GM12878 (cell line): Measurements from ENCODE around the gene UPK1B. TPM values are rescaled to one million over a fixed set of nuclear protein-coding genes. Genes with fewer than 3 reads are reported as not detected.

Experiments
- ATAC-seq: fragments of 200-7000 bp; cut with Tn5 transposase; 3 replicates; pipeline ENCODE4 v1.9.1; 2020; ENCODE audit warnings: mild to moderate bottlenecking, moderate library complexity
- BruUV-seq: library from RNA; stranded (reverse); fragments of 400-500 nt; replicated peaks from 2 replicates; lab custom pipeline; 2021; lab: Mats Ljungman, UMichigan
- CTCF ChIA-PET: fragments of 300-600 bp; sonication (Branson Sonifier 250); formaldehyde crosslinking; extraction: SDS; loops from one replicate; lab custom pipeline; 2021; ENCODE audit warnings: inconsistent platforms; lab: Yijun Ruan, JAX
- POLR2A ChIA-PET: fragments of 350-600 bp; formaldehyde crosslinking; extraction: SDS; loops from one replicate; lab custom pipeline; 2021; ENCODE audit warnings: inconsistent platforms; lab: Charles Lee
- RAD21 ChIA-PET: fragments of 300-600 bp; sonication (Branson Sonifier 250); formaldehyde crosslinking; loops from one replicate; lab custom pipeline; 2023; ENCODE audit warnings: antibody characterized with exemption; ENCODE audit not compliant: unreplicated experiment; lab: Charles Lee
- SMC1A ChIA-PET: fragments of 300-600 bp; sonication (Branson Sonifier 250); formaldehyde crosslinking; loops from one replicate; lab custom pipeline; 2023; ENCODE audit not compliant: unreplicated experiment, uncharacterized antibody; lab: Charles Lee
- DNase-seq: peaks from one replicate; pipeline ENCODE4 v3.0.0-alpha.2; 2011; ENCODE audit warnings: low read depth, low spot score
- FAIRE-seq: peaks from 3 replicates; lab custom pipeline; 2011; peaks lifted over from hg19 to GRCh38; lab: Jason Lieb, UNC
- H2AFZ ChIP-seq: 2 replicates; pipeline ENCODE4 v1.6.0; 2011; ENCODE audit warnings: low read depth, low read length, control low read depth; ENCODE audit not compliant: control insufficient read depth
- H3K27ac ChIP-seq: 2 replicates; pipeline ENCODE4 v1.5.1; 2011; ENCODE audit warnings: control low read depth; ENCODE audit not compliant: control insufficient read depth, insufficient read depth
- H3K27me3 ChIP-seq, 2 experiments: replicated peaks in 1 of 2; 2 replicates each; pipeline versions ENCODE4 v1.6.0 to v1.6.1; 2011; ENCODE audit warnings: low read length in 1 of 2; ENCODE audit not compliant: control insufficient read depth in 2 of 2, insufficient read depth in 2 of 2
- H3K36me3 ChIP-seq, 2 experiments: 2 replicates each; pipeline ENCODE4 v1.5.1; 2011; ENCODE audit warnings: low read length in 1 of 2; ENCODE audit not compliant: control insufficient read depth in 2 of 2, insufficient read depth in 2 of 2
- H3K4me1 ChIP-seq: 2 replicates; pipeline ENCODE4 v1.6.1; 2011; ENCODE audit warnings: mild to moderate bottlenecking, low read length, moderate library complexity, mixed read lengths; ENCODE audit not compliant: control insufficient read depth, insufficient read depth
- H3K4me2 ChIP-seq: 2 replicates; pipeline ENCODE4 v1.6.0; 2011; ENCODE audit warnings: control low read depth; ENCODE audit not compliant: control insufficient read depth, insufficient read depth
- H3K4me3 ChIP-seq: fragments of 200-600 bp; sonication (generic); 2 replicates; pipeline ENCODE4 v1.5.1; 2016
- H3K79me2 ChIP-seq: 2 replicates; pipeline ENCODE4 v1.6.0; 2011; ENCODE audit warnings: low read length; ENCODE audit not compliant: control insufficient read depth, insufficient read depth
- H3K9ac ChIP-seq: 2 replicates; pipeline ENCODE4 v1.8.0; 2011; ENCODE audit warnings: low read length, control low read depth, mixed read lengths; ENCODE audit not compliant: control insufficient read depth, insufficient read depth
- H3K9me3 ChIP-seq: replicated peaks from 3 replicates; pipeline ENCODE4 v1.5.1; 2011; ENCODE audit warnings: mild to moderate bottlenecking, low read length; ENCODE audit not compliant: control insufficient read depth, insufficient read depth
- H4K20me1 ChIP-seq: 2 replicates; pipeline ENCODE4 v1.6.0; 2011; ENCODE audit not compliant: control insufficient read depth, insufficient read depth
- ATF7 ChIP-seq: fragments of 450-650 bp; IDR thresholded peaks from 2 replicates; pipeline ENCODE4 v1.6.1; 2016; ENCODE audit warnings: low read depth, mild to moderate bottlenecking
- DPF2 ChIP-seq: fragments of 450-650 bp; IDR thresholded peaks from 2 replicates; pipeline ENCODE4 v1.6.1; 2017; ENCODE audit warnings: mild to moderate bottlenecking
- HCFC1 ChIP-seq: fragments of 150-350 bp; IDR thresholded peaks from 2 replicates; pipeline ENCODE4 v1.6.1; 2014; ENCODE audit warnings: low read length
- KLF5 ChIP-seq: fragments of 450-650 bp; IDR thresholded peaks from 2 replicates; pipeline ENCODE4 v1.6.1; 2014; ENCODE audit warnings: mild to moderate bottlenecking; ENCODE audit not compliant: partially characterized antibody
- MTA3 ChIP-seq: IDR thresholded peaks from 2 replicates; pipeline ENCODE4 v1.6.1; 2012; ENCODE audit warnings: low read length, inconsistent platforms, borderline replicate concordance
- NRF1 ChIP-seq: conservative IDR thresholded peaks from 2 replicates; pipeline ENCODE4 v1.6.1; 2011; ENCODE audit warnings: mild to moderate bottlenecking, low read depth, low read length, improper control_type of control experiment
- POU2F2 ChIP-seq: IDR thresholded peaks from 3 replicates; pipeline ENCODE4 v1.6.1; 2011; ENCODE audit warnings: low read depth, mild to moderate bottlenecking, low read length, borderline replicate concordance
- YY1 ChIP-seq: IDR thresholded peaks from 2 replicates; pipeline ENCODE4 v1.6.1; 2011; ENCODE audit warnings: low read depth, mild to moderate bottlenecking, low read length
- ZBED1 ChIP-seq: IDR thresholded peaks from 2 replicates; pipeline ENCODE4 v1.6.1; 2016; ENCODE audit warnings: borderline replicate concordance
- WGBS: methylation state at CpG from one replicate; pipeline ENCODE4 v1.1.6; 2016; ENCODE audit warnings: low lambda C conversion rate; ENCODE audit not compliant: insufficient replicate concordance, insufficient coverage; ENCODE audit errors: missing lambda C conversion rate; 5-methylcytosine and 5-hydroxymethylcytosine counted together
- in situ Hi-C: fragments of 300-500 bp; cut with MboI; formaldehyde crosslinking; loops from 9 replicates; pipeline ENCODE4 v1.14.3; 2018; ENCODE audit warnings: mixed read lengths
- intact Hi-C: fragments of 100-400 bp; cut with micrococcal nuclease; formaldehyde crosslinking; loops from one replicate; pipeline ENCODE4 v1.14.2; 2022; ENCODE audit not compliant: unreplicated experiment
- polyA plus RNA-seq, 11 experiments: library from polyadenylated mRNA; depleted of rRNA in 4 of 11; unstranded in 6 of 11; stranded (reverse) in 5 of 11; fragments of >200 nt; fragmentation: Nextera tagmentation in 4 of 11; fragmentation: Illumina TruSeq in 1 of 11; extraction: Ambion mirVana in 4 of 11; extraction: Trizol in 1 of 11; gene quantifications; 1 replicate in 1 of 11; 2 replicates in 10 of 11; pipeline versions ENCODE4 v1.2.1 to v1.2.3, GENCODE V29; 2011 to 2016; ENCODE audit warnings: inconsistent platforms in 2 of 11, missing spikeins in 2 of 11, low read depth in 1 of 11
- total RNA-seq, 4 experiments: library from RNA; depleted of rRNA in 3 of 4; stranded (reverse); fragments of >200 nt in 3 of 4; fragmentation: Illumina TruSeq in 1 of 4; extraction: Trizol in 1 of 4; gene quantifications; 2 replicates each; pipeline versions ENCODE4 v1.2.1 to v1.2.3, GENCODE V29; 2013 to 2021
- TF ChIP-seq, protein P1 (sequence below): fragments of 450-650 bp; IDR thresholded peaks from 2 replicates; pipeline ENCODE4 v1.6.1; 2017; ENCODE audit warnings: mild to moderate bottlenecking, low read depth, inconsistent platforms; ENCODE audit not compliant: poor library complexity, severe bottlenecking
- TF ChIP-seq, protein P2 (sequence below): fragments of 450-650 bp; formaldehyde crosslinking; IDR thresholded peaks from 2 replicates; pipeline ENCODE4 v1.4.0; 2022; ENCODE audit warnings: mild to moderate bottlenecking, moderate library complexity

The UPK1B gene
- total and polyA plus RNA-seq, 10 of the 15 experiments (the other 5 are each of a cell fraction or from before 2014, with no cell fraction given): not detected

DNA sequence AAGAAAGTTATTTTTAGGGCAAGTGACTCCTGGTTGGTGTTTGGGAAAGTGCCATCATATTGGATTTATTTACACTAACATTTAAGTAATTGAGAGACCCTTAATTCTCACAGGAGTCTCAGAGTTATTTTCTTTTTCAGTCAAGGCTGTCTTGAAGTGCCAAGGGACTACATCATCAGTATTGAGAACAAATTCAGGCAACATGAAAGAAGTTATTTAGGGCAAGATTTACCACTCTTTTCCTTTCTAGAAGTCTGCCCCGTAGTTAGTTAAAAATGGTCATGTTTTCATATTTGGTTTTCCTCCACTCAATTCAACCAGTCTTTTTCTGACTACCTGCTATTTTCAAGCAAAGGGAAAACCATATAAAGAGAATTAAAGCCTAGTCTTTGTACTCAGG lies 61.2 kb downstream of the UPK1B start:
- Histone ChIP-seq H3K4me2 (no peak overlapping the region), H3K9me3 (no peaks in the 10 kb centered on the region), H3K4me1 (peaks cover 4% of the 10 kb centered on the region; the same call in 1 of the 2 replicates), H2AFZ (no peak overlapping the region), H3K79me2 (peaks cover 9% of the 10 kb centered on the region), H3K27me3 (no peaks in the 10 kb centered on the region)
- CTCF ChIA-PET: interaction anchor here (1.0 kb wide), 1 partner anchor 10 kb away, joined by 4 read pairs; no protein-coding TSS in a partner anchor
- TF ChIP-seq HCFC1 (no peak), ATF7 (no peak)
- TF ChIP-seq, all 136 proteins: peak for 0
- Histone ChIP-seq H3K4me3 (no peak overlapping the region), H3K27ac (no peak overlapping the region), H3K36me3 (peaks cover 3 to 5% of the 10 kb centered on the region in 2 experiments; a peak in 3 of 4 replicates), H4K20me1 (no peaks in the 10 kb centered on the region), H3K9ac (no peak overlapping the region)
- no peak for ATAC-seq
- WGBS: 5% methylated on average over 1 of the region's 1 CpG
- no peak for DNase-seq
- SMC1A ChIA-PET: interaction anchor here (0.9 kb wide), 1 partner anchor 10 kb away, joined by 3 read pairs; no protein-coding TSS in a partner anchor
- in situ Hi-C loops (loop anchor here (10.0 kb wide), 1 partner anchor 350 kb away; no protein-coding TSS in a partner anchor), intact Hi-C loops (no loop called here)
- POLR2A ChIA-PET: no interaction called here
- FAIRE-seq: no peak
- no TSS peak for BruUV-seq
- RAD21 ChIA-PET: interaction anchor here (1.5 kb wide), 1 partner anchor 351 kb away, joined by 5 read pairs; no protein-coding TSS in a partner anchor

DNA sequence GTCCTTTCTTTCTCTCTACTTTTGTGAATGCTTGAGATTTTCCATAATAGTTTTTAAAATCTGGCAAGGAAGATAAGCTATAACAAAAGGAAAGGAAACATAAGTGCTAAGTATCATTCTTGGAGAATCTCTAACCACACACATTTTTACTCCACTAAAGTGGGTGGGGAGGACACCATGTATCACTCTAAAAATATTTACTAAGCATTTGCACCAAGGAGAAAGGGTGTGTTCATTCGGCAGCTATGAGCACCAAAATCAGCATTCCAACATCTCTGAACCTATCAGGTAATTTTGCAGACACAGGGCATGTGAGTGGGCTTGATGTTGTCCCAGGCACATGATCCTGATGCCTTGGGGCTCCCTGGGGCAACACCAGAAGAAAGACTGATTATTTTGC lies 61.8 kb downstream of the UPK1B start:
- no peak overlapping the region for H3K27ac ChIP-seq
- H3K4me2 ChIP-seq: no peak overlapping the region
- WGBS: 100% methylated on average over 1 of the region's 1 CpG
- SMC1A ChIA-PET: interaction anchor here (0.9 to 1.2 kb wide), 2 partner anchors 10 to 446 kb away, joined by 3 read pairs; no protein-coding TSS in a partner anchor
- no peak overlapping the region for H3K4me3 ChIP-seq
- RAD21 ChIA-PET: no interaction called here
- H3K9me3 ChIP-seq: no peaks in the 10 kb centered on the region
- ATAC-seq (no peak), DNase-seq (no peak), FAIRE-seq (no peak)
- in situ Hi-C loops: loop anchor here (10.0 kb wide), 1 partner anchor 350 kb away; no protein-coding TSS in a partner anchor
- no peak overlapping the region for H2AFZ ChIP-seq
- TF ChIP-seq, protein P1, sequence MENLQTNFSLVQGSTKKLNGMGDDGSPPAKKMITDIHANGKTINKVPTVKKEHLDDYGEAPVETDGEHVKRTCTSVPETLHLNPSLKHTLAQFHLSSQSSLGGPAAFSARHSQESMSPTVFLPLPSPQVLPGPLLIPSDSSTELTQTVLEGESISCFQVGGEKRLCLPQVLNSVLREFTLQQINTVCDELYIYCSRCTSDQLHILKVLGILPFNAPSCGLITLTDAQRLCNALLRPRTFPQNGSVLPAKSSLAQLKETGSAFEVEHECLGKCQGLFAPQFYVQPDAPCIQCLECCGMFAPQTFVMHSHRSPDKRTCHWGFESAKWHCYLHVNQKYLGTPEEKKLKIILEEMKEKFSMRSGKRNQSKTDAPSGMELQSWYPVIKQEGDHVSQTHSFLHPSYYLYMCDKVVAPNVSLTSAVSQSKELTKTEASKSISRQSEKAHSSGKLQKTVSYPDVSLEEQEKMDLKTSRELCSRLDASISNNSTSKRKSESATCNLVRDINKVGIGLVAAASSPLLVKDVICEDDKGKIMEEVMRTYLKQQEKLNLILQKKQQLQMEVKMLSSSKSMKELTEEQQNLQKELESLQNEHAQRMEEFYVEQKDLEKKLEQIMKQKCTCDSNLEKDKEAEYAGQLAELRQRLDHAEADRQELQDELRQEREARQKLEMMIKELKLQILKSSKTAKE: no peak
- no peak for TF ChIP-seq MTA3
- TF ChIP-seq YY1: no peak
- TF ChIP-seq POU2F2: no peak
- TF ChIP-seq, protein P2, sequence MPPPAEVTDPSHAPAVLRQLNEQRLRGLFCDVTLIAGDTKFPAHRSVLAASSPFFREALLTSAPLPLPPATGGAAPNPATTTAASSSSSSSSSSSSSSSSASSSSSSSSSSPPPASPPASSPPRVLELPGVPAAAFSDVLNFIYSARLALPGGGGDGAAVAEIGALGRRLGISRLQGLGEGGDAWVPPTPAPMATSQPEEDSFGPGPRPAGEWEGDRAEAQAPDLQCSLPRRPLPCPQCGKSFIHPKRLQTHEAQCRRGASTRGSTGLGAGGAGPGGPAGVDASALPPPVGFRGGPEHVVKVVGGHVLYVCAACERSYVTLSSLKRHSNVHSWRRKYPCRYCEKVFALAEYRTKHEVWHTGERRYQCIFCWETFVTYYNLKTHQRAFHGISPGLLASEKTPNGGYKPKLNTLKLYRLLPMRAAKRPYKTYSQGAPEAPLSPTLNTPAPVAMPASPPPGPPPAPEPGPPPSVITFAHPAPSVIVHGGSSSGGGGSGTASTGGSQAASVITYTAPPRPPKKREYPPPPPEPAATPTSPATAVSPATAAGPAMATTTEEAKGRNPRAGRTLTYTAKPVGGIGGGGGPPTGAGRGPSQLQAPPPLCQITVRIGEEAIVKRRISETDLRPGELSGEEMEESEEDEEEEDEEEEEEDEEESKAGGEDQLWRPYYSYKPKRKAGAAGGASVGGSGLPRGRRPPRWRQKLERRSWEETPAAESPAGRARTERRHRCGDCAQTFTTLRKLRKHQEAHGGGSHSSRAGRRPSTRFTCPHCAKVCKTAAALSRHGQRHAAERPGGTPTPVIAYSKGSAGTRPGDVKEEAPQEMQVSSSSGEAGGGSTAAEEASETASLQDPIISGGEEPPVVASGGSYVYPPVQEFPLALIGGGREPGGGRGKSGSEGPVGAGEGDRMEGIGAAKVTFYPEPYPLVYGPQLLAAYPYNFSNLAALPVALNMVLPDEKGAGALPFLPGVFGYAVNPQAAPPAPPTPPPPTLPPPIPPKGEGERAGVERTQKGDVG (CRISPR knock-in tag): no peak
- no peak for TF ChIP-seq ZBED1
- no peak for TF ChIP-seq DPF2
- TF ChIP-seq KLF5: no peak
- no peak for TF ChIP-seq NRF1
- peaks cover 3 to 5% of the 10 kb centered on the region in 2 experiments; a peak in 3 of 4 replicates for H3K36me3 ChIP-seq
- no peak overlapping the region for H3K9ac ChIP-seq
- H4K20me1 ChIP-seq: no peaks in the 10 kb centered on the region
- POLR2A ChIA-PET: no interaction called here
- no TSS peak for BruUV-seq
- intact Hi-C loops: no loop called here
- H3K79me2 ChIP-seq: peaks cover 14% of the 10 kb centered on the region
- CTCF ChIA-PET: interaction anchor here (1.0 kb wide), 1 partner anchor 10 kb away, joined by 4 read pairs; no protein-coding TSS in a partner anchor
- H3K4me1 ChIP-seq: peaks cover 4% of the 10 kb centered on the region; the same call in 1 of the 2 replicates
- no peaks in the 10 kb centered on the region for H3K27me3 ChIP-seq
